Right kidney (tissue), 1 donor: ENCODE data around the gene EQTN.
"Not testable (repeated sequence)": the region's sequence is repeated elsewhere in the genome, so short reads cannot be mapped to it uniquely, and the experiment has no call there.

ENCODE experiments used
- DNase-seq: peaks from one replicate; pipeline ENCODE4 v3.0.0-alpha.2; 2016

EQTN gene

DNA sequence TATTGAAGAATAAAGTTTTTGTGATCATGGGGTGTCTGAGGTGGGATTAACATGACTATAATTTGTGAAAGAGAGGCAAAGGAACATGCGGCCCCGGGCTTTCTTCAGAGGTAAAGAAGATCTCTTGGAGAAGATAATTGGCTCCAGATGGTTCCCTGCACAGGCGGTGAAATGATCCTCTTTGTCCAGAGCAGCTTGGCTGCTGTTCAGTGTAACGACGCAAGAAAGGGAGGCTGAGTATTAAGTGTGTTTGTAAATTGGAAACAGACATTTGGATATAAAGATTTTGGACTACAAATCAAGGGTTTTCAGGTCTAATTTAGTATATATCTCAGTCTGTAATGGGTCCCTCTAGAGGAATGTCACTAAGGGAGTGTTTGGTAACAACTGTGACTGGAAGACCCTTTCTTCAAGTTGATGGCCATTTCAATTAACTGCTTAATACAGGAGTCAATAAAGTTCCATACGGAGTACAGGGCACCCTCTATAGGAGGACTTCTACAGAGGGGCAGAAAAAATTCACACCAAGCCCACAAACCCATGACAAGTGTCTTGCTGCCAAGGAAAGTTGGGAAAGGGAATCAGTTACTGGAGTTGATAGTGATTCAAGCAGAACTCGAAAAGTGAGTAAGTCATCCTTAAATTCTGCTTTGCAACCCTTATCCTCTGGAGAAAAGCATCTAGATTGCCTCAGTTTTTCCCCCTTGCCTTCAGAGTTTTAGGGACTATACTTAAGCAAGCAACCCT lies 4.1 kb downstream of the EQTN start:
- no peak for DNase-seq

DNA sequence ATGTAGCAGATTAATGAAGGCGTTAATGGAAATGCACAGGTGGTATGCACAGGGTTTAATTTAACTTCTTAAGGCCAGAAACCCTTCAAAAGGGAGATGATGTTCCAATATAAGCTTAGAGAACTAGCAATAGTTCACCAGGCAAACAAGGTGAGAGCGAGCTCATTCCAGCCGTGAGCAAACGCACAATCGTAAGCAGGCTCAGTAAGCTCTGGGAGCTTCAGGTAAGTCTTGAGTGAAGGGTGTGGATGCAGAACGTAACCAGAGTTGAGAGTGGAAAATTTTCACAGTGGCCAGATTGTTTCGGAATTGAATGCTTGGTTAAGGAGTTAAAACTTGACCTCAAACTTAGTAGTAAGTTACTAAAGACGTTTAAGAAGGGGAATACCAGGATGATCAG lies 5.7 kb downstream of the EQTN start:
- no peak for DNase-seq

GRCh38 chr9:27282269-27282668 lies 14.7 kb downstream of the EQTN start:
- no peak for DNase-seq

- DNase-seq: no peak
Measured at GRCh38 chr9:27280860-27281259, 16.1 kb downstream of the EQTN start.

GRCh38 chr9:27280249-27280648 lies 16.7 kb downstream of the EQTN start:
- no peak for DNase-seq

DNA sequence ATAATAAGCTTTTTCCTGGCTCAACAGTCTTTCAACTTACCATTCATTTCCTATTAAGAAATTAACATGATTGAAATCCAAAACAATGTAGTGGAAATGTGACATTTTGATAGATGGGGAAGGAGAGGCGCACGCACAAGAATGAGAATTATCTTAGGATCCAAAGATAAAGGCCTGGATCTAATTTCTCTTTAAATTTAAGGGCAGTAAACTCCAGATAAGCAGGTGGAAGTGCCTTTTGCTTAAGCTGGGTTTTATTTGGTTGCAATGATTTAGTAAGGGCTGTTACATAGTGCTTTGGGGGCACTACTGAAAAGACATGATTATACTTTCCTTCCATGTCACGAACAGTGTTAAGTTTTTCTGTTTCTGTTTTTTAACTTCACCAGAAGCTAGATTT lies 17.3 kb downstream of the EQTN start:
- no peak for DNase-seq

GRCh38 chr9:27278374-27278773 lies 18.6 kb downstream of the EQTN start:
- no peak for DNase-seq

DNA sequence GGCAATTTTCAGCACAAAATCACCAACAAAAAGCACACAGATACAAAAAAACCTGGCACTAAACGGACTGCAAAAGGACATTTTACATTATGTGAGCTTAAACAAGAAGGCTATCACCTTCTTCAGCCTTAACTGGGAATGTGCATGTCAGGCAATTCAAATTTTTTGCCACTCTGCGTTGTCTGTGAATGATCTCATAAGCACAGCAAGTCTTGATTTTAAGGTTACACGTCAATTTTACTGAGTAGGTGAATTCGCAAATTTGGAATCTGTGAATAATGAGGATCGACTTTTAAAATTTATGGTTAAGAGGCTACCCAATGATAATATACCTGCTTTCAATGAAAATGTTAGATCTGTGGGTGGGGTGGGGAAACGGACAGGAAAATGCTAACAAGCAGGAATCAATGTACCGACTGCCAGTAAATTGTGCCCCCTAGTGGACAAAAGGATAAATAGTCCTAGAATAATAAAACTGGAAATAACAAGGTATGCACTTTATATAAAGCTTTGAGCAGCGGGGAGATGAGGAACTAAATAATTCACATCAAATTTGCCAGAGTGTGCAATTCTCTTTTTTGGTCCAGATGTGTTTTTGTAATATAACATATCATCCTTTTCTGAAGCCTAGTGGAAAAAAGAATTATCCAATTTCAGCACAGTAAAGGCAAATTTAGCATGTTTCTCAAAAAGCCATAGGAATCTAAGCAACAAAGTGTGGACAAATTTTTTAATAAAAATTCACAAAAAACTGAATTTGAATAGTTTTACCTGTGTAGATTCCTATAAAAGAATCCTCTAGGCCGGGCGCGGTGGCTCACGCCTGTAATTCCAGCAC lies 20.5 kb downstream of the EQTN start:
- peak; percentile 42 for DNase-seq

DNA sequence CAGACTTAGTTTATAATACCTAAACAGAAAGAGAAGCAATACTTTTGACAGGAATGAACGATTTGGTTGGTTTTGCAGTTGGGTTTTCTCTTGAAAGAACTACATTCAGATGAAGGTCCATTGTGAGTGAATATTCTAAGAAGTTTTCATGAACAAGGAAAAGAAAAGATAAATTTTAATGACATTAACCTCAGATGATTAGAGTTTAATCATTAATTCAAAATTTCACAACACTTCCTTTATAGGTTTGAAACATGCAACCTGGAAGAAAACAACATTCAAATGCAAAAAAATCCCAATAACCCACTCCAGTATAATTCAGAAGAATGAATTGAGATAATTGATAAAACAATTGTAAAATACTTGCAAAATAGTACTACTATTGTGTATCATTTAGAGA lies 23.8 kb downstream of the EQTN start:
- DNase-seq: no peak

DNA sequence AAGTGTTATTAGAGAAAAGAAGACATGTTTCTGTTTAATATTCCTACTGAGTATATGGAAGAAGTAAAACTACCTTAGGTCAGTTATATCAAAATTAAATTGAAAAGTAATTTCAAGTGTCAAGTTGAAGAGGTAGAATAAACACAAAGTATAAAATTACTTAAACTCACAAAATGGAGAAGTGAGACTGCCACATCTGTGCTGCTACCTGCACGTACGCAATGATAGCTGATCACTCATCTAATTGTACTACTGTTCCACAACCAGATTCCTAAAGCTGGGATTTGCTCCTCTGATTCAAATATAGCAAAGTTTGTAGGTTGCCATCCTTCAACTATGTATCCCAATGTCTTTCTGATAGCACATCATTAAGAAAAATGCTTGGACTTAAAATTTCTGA lies 24.8 kb downstream of the EQTN start:
- no peak for DNase-seq

- no peak for DNase-seq
Measured at GRCh38 chr9:27261517-27262211, 35.3 kb downstream of the EQTN start.

DNA sequence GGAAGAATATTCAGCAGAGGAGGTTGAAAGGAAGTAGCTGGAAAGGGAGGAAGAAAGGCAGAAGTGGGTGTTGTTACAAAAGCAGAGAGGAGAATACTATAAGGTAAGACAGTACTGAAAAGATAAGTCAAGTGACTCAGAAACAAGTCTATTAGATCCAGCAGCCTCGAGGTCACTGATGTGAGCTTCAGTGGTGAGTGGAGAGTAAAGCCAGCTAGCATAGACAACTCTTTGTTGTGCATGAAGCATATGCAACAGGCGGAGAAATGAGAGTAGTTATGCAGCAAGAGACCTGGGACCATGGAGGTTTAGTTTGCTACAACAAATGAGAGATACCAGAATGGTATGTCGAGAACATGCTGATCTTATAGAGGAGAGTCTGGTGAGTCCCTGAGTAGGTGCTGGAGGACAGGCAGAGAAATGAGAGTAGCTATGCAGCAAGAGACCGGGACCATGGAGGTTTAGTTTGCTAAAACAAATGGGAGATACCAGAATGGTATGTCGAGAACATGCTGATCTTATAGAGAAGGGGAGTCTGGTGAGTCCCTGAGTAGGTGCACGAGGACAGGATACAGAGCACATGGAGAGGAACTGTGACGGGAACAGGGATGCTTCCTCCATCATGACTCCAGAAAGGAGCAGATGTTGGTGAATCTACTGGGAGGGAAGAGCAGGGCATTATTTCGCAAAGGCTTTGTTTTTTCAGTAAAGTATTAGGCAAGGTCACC lies 36.0 kb downstream of the EQTN start:
- no peak for DNase-seq

DNA sequence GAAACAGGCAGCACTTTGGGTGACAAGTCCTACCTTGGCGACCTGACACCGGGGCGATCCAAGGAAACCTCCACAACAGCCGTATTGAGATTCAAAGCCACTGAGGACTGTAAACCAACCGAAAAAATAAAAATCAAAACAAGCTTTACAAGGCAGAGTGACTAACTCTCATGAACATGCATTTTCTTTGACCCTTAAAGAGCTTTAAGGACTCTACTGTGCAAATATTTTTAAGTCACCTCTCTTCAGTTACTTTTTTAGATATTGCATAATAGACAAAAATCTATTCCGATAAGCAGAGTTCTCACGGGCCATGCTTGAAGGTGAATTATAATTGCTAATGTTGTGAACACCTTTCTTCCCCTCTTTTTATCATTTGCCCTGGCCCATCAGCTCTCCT lies 38.3 kb downstream of the EQTN start:
- no peak for DNase-seq

GRCh38 chr9:27248702-27249101 lies 48.2 kb downstream of the EQTN start:
- no peak for DNase-seq

DNA sequence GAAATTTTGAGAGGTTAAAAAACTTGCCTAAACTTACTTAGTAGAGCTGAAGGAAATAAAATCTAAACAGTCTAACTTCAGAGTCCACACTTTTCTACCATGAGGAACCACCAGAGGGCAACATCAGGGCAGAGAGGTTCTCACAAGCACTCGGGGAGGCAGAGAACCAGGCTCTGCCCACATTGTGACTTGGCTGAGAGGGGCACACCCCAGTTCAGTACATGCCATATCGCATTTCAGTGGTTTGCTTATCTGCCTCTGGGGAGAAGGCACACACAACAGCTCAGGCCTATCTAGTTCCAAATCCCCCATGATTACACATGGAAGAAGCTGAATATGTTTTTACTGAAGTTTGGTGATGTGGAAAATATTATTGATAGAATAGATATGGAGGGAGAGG lies 49.2 kb downstream of the EQTN start:
- DNase-seq: peak; percentile 3

DNA sequence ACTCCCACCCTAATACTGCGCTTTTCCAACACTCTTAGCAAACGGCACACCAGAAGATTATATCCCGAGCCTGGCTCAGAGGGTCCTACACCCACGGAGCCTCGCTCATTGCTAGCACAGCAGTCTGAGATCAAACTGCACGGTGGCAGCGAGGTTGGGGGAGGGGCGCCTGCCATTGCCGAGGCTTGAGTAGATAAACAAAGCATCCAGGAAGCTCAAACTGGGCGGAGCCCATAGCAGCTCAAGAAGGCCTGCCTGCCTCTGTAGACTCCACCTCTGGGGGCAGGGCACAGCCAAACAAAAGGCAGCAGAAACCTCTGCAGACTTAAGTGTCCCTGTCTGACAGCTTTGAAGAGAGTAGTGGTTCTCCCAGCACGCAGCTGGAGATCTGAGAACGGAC lies 57.3 kb downstream of the EQTN start:
- DNase-seq: not testable (repeated sequence)
